GM19035 (cell line): ENCODE measurements around the gene RNF180.
"Not testable (repeated sequence)": the region's sequence is repeated elsewhere in the genome, so short reads cannot be mapped to it uniquely, and the experiment has no call there.

Experiments used
- ATAC-seq: cut with Tn5 transposase; IDR thresholded peaks from one replicate; pipeline ENCODE4 v1.9.1; 2021; ENCODE audit not compliant: unreplicated experiment

The RNF180 gene

GRCh38 chr5:64364426-64364825 is 198.8 kb downstream of the RNF180 start:
- ATAC-seq, result no peak

- ATAC-seq, result peak; percentile 92
These were observed 219.1 kb downstream of the RNF180 start for GRCh38 chr5:64384765-64385164.

- ATAC-seq, result no peak
These were observed 231.9 kb downstream of the RNF180 start for GRCh38 chr5:64397552-64397951.

- not testable (repeated sequence) for ATAC-seq
These were observed 233.1 kb downstream of the RNF180 start for GRCh38 chr5:64398735-64399134.

GRCh38 chr5:64407103-64407825 is 241.6 kb downstream of the RNF180 start:
- not testable (repeated sequence) for ATAC-seq

GRCh38 chr5:64417390-64417789 is 251.7 kb downstream of the RNF180 start:
- no peak for ATAC-seq

GRCh38 chr5:64418013-64418412 is 252.4 kb downstream of the RNF180 start:
- no peak for ATAC-seq
